SKM-1 (cell line): ENCODE measurements around the gene TPST2.

Experiments used
- DNase-seq: peaks from one replicate; lab custom pipeline; 2025; ENCODE audit not compliant: unreplicated experiment; lab: John Stamatoyannopoulos, UW

The TPST2 gene

DNA sequence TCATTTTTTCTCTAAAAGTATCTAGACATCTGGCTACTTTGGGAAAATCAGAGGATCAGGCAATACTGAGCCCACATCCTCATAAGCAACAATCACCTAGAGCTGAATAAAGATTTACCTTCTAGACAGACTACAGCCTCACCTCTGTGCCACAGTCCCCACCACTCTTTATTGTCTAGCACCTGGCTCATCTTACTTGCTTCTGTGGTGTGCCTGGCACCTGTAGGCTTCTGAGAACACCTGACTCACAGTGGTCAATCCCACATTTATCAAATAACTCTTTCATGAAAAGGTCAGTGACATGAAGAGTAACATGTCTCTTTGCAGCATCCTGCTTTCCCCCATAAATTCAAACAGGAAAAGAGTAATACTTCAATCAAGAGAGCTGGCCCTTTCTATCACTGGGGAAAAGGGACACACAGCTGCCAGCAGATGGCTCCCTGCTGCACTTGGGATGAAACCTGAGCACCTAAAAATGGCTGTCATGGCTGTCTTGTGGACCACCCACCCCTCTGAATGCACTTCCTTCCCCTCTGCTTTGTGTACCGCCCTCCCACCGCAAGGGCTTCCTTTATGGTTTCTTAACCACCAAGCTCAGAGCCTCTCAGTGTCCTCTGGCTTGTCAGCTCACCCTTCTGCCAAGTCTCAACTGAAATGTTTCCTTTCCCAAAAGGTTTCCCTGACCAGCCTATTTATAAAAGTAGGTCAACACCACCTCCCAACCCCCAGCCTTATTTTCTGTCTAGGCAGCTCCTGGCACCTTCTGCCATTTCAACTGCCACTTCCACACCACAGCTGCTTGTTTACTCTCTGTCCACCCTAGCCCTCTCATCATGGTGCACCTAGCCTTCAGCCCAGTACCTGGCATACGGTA lies 87.0 kb downstream of the TPST2 start:
- DNase-seq, result peak; percentile 50

GRCh38 chr22:26501996-26502395 lies 87.9 kb downstream of the TPST2 start:
- no peak for DNase-seq

GRCh38 chr22:26499188-26499703 lies 90.7 kb downstream of the TPST2 start:
- DNase-seq, result no peak

- no peak for DNase-seq
These were observed 93.5 kb downstream of the TPST2 start for GRCh38 chr22:26496456-26496855.

DNA sequence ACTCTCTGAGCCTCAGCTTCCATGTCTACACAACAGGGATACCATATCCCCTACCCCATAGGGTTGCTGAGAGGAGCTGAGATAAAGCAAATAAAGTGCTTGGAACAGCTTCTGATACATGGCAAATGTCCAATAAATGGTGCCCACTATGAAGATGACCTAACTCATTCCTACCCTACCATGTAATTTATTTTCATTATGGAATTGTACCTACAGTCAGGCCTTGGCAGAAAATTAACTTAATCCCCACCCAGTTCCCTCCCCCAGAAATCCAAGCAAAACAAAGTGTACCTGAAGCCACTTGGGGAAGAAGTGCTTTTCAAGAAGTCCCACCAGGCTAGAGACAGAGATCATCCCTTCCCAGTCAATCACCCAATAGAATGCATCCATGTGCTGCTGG lies 95.4 kb downstream of the TPST2 start:
- no peak for DNase-seq

GRCh38 chr22:26492220-26492619 lies 97.7 kb downstream of the TPST2 start:
- DNase-seq, result no peak

GRCh38 chr22:26489447-26490036 lies 100.4 kb downstream of the TPST2 start:
- DNase-seq, result no peak

DNA sequence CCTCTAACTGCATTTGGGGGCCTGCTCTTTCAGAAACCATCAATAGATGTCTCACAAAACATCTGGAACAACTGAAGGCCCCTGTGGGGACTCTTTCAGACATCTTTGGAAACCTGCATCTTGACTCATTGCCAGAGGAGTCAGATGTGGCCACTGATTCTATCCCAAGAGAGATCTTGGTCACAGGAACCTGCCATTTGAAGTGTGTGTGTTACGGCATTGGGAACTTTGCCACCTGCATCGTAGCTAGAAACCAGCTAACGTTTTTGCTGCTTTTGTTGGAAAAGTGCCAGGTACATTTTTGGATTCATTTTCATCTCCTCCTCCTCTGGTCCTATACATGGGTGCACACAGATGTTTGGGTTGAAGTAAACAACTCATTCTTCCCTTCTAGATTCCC lies 101.9 kb downstream of the TPST2 start:
- DNase-seq, result no peak

DNA sequence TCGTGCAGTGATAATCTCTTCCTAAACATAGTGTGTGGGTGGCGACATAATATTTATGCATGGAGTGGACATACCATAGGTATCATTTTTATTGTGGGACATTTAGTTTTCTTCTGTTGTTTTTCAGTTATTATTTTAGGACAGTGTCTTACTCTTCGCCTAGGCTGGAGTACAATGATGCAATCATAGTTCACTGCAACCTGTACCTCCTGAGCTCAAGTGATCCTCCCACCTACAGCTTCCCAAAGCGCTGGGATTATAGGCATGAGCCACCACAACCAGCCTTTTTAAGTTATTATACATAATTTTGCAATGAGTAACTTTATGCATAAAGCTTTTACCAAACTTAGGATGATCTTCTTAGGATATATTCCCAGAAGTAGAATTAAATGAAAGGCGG lies 103.5 kb downstream of the TPST2 start:
- DNase-seq, result no peak

DNA sequence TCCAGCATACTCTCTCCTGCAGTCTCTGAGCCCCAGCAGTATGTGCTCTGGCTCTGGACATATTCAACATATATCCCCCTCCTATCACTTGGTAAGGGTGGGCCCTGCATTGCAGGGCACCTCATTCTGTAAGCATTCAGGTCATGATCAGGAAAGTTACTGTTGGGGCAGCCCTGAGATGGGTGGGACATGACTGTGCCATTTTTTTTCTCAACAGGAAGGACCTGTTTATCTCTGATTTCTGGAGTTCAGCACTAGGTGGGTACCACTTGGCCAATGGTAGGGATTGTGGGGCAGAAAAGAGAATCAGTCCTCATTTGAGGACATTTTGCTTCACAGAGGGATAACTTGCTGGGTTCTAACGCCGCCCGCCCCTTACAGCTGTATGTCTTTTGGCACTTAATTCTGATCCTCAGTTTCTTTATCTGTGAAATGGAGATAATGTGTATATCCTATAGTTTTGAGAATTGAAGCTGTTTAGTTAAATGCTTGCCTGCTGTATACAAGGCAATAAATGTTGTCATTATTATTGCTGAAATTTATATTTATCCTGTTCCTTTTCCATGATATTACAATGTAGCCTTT lies 104.0 kb downstream of the TPST2 start:
- DNase-seq, result no peak

- no peak for DNase-seq
These were observed 104.9 kb downstream of the TPST2 start for GRCh38 chr22:26485013-26485412.

DNA sequence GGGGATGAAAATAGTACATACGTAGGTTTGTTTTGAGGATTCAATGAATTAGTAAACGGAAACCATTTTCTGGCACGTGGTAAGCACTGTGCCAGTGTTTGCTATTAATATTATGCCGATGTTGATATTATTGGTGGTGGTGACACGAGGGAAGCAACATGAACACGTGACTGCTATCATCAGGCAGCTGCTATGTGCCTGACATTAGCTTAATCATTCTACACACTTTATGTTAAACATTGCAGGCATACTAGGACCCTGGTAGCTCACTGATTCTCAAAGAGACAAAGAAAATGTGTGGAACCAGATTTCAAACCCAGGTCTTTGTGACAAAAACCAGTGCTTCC lies 105.6 kb downstream of the TPST2 start:
- no peak for DNase-seq

DNA sequence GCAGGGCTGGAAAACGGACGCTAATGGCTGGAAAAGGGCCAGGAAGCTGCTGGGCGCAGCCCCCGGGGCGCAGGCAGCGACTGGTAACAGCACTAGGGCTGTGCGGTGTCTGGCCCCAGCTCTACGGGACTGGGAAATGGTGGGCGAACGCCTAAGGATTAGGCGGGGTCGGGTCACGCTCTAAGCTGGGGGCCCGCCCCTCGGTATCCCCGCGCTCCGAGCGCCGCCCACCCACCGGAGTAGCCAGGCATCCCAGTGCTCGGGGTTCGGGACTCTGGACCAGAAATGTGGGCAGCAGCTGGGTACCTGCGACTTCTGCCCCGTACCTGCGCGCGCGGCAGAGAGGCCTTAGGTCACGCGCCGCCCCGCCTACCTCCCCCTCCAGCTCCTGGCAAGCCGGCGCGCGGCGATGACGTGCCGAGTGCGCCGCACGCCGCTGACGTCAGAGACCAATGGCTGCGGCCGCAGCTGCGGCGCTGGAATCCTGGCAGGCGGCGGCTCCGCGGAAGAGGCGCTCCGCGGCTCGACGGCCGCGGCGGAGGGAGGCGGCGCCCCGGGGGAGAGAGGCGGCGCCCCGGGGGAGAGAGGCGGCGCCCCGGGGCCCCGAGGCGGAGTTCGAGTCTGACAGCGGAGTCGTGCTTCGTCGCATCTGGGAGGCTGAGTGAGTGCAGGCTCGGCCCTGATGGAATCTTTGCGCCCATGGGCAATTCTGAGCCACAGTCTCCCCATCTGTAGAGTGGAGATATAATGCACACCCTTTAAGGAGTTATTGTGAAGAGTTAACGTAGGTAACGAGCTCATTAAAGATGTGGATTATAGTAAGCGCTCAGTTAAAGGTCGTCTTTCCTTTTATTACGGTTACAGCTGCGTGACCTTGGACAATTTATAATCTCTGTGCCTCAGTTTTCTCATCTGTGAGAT lies 106.2 kb downstream of the TPST2 start, which contains the start of the genes HPS4 and SRRD:
Gene HPS4 (minus strand): TSS at position 345 of the 921 bp plus-strand sequence. CDS start 2,021 bp downstream, outside the sequence.
Gene SRRD (plus strand): TSS at position 439 of the 921 bp plus-strand sequence. CDS start 14 bp downstream, at position 453.
- peak; percentile 68 for DNase-seq

DNA sequence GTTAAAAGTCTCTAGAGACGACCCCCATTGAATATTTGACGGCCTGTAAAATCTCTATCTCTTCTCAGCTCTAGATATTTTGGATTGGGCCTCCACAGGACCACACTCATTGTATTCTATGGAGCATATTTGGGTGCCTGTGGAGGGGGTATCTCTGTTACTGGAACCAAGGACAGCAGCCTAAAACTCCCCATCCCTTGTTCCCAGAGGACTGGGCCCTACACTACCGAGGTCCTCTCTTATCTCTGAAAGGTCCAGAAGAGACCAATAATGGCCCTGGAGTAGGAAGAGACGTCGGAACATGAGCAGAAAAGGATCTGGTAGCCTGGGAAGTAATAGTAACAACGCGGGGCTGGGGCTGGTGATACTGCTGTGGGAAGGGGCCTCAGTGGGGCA lies 106.9 kb downstream of the TPST2 start:
- no peak for DNase-seq

DNA sequence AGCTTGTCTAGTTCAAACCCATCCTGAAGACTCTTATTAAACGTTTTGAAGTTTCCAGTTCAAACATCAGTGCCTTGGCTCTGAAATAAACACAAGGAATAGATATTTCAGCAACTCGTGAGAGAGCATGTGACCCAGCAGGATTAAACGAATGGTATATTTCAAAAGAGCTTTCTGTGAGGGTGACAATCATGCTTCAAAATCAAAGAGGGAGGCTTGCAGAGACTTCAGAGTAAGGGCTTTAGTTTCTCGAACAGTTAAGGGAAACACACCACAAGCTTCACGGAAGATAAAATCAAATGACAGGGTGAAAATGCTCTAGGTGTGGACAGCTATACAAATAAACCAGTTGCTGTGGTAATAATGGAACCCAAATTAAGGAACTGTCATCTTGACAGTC lies 107.8 kb downstream of the TPST2 start:
- DNase-seq, result no peak

DNA sequence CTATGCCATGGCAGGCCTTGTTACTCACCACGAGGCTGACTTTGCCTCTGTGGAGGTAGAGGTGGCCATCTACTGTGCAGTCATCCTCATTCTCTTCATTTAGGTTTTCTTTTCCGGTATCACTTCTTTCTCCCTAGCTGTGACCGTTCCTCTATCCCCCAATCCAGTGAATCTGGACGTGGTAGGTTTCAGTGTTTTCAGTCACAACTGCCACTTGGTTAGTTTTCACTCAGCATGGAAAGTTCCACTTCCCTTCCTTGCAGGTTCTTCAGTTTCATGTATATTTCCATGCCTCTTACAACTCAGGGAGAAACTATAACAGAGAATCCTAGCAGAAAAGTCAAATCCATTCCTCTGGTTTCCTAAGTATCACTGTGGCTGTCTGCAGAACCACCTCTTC lies 108.2 kb downstream of the TPST2 start:
- no peak for DNase-seq

DNA sequence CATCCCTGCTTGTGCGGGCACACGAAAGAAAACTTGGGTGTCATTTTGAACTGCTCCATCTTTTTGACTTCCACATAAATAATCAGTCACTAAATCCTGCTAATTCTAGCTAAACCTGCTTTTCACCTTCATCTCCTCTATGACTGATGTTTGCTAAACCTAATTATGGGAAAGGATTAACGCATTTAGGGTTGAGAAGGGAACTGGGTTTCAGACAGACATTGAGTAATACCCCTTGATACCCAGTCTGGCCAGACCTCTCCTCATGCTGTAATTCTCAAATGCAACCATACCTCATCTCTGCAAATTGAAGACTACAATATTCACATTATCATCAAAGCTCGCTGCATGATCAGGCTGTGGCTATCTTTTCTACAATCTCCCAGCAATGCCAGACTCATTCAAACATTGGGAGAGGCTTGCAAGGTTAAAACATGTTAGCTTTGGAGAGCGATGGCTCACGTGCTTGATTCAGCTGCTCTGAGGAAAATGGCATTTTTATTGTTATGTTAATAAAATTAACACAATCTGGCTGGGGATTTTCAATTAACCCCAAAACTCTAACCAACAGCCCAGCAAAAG lies 108.7 kb downstream of the TPST2 start:
- no peak for DNase-seq

DNA sequence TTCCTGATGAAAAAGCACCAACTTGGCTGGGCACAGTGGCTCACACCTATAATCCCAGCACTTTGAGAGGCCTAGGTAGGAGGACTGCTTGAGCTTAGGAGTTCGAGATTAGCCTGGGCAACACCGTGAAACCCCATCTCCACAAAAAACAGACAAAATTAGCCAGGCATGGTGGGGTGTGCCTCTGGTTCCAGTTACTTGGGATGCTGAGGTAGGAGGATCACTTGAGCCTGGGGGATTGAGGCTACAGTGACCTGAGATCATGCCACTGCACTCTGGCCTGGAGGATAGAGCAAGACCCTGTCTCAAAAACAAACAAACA lies 109.4 kb downstream of the TPST2 start:
- no peak for DNase-seq

- DNase-seq, result peak; percentile 29
These were observed 109.9 kb downstream of the TPST2 start for GRCh38 chr22:26479792-26480610.
